Upper lobe of left lung (tissue), 4 donors: ENCODE measurements around the gene PDE4B.

ENCODE experiments used
- CTCF ChIP-seq, 6 experiments: fragments of 450-650 bp in 4 of 6; fragments of 200-600 bp in 2 of 6; sonication (generic) in 2 of 6; IDR thresholded peaks; one replicate each; pipeline ENCODE4 v1.5.1; 2016 to 2019; ENCODE audit warnings: antibody characterized with exemption in 6 of 6
- POLR2A ChIP-seq, 4 donors: fragments of 450-650 bp; IDR thresholded peaks; one replicate each; pipeline ENCODE4 v1.5.1; 2016 to 2017; ENCODE audit warnings: antibody characterized with exemption in 4 of 4, mild to moderate bottlenecking in 2 of 4

- TF ChIP-seq CTCF (IDR thresholded peaks at IDR 0.05), result no peak
- TF ChIP-seq POLR2A (IDR thresholded peaks at IDR 0.05), result no peak
Observed at GRCh38 chr1:65979136-65980044, 186.7 kb downstream of the PDE4B start.
